ENCODE results near the gene KIAA1586. TPM values are rescaled to one million over a fixed set of nuclear protein-coding genes. Genes with fewer than 3 reads are reported as not detected.

KIAA1586 gene
- total and polyA plus RNA-seq, 9 donors = 6.4 to 34.4 (median 20.0) TPM

DNA sequence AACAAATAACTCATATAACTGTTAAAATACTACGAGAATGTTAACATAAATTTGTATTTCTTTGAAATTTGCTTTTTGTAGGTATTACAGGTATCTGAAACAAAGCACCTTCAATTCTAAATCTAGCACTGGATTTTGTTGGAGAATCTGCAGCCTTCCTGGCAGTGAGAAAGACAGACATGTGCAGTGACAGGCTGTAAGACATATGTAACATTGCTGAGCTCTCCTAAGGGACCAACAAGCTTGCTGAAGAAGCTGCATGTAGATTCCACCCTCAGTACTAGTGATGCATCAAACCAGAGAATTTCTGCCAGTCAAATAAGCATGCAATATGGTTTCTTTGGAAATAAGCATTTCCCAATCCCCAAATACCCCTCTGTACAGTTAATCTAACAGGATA lies 20.5 kb upstream of the KIAA1586 start:
- WGBS, 3 donors = 12 to 48% (median 28%) methylated on average over 1 of the region's 1 CpG
- Histone ChIP-seq H3K4me1 (ENCODE audit: insufficient read depth) (no peaks in the 10 kb centered on the region), H3K4me3 (no peak overlapping the region), H3K9me3 (no peaks in the 10 kb centered on the region), H3K36me3 (no peaks in the 10 kb centered on the region), H3K27ac (no peak overlapping the region), H3K27me3 (no peaks in the 10 kb centered on the region)
- no peak for TF ChIP-seq POLR2A (IDR thresholded peaks at IDR 0.05)
- no peak for DNase-seq
- intact Hi-C loops (cut with DNase I) = no loop called here

DNA sequence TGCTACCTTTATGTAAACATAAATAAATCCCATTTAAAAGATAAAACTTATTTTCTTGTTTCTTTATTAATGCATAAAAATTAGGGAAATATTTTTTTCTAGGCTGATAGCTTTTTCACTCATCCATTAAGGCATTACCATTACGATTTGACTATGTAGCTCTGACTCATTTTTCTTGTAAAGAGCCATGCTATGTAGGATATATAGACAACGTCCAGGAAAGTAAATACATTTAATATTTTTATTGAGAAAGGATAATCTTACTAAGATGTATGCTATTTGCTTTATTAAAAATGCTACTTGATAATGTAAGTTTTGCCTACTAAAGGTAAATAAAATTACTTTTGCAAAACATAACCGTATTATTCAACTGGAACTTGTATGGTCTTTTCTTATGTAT lies 19.2 kb upstream of the KIAA1586 start:
- DNase-seq = no peak
- whole genome bisulfite sequencing, 3 donors = 85 to 91% (median 89%) methylated on average over 3 of the region's 3 CpGs
- Histone ChIP-seq H3K36me3 (no peaks in the 10 kb centered on the region), H3K9me3 (no peaks in the 10 kb centered on the region), H3K27ac (no peak overlapping the region), H3K27me3 (no peaks in the 10 kb centered on the region), H3K4me3 (no peak overlapping the region), H3K4me1 (ENCODE audit: insufficient read depth) (no peaks in the 10 kb centered on the region)
- TF ChIP-seq EP300 (IDR thresholded peaks at IDR 0.05) (no peak), POLR2A (IDR thresholded peaks at IDR 0.05) (no peak)
- TF ChIP-seq, protein P1, sequence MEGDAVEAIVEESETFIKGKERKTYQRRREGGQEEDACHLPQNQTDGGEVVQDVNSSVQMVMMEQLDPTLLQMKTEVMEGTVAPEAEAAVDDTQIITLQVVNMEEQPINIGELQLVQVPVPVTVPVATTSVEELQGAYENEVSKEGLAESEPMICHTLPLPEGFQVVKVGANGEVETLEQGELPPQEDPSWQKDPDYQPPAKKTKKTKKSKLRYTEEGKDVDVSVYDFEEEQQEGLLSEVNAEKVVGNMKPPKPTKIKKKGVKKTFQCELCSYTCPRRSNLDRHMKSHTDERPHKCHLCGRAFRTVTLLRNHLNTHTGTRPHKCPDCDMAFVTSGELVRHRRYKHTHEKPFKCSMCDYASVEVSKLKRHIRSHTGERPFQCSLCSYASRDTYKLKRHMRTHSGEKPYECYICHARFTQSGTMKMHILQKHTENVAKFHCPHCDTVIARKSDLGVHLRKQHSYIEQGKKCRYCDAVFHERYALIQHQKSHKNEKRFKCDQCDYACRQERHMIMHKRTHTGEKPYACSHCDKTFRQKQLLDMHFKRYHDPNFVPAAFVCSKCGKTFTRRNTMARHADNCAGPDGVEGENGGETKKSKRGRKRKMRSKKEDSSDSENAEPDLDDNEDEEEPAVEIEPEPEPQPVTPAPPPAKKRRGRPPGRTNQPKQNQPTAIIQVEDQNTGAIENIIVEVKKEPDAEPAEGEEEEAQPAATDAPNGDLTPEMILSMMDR (IDR thresholded peaks at IDR 0.05) = no peak
- intact Hi-C loops (cut with DNase I) = no loop called here

DNA sequence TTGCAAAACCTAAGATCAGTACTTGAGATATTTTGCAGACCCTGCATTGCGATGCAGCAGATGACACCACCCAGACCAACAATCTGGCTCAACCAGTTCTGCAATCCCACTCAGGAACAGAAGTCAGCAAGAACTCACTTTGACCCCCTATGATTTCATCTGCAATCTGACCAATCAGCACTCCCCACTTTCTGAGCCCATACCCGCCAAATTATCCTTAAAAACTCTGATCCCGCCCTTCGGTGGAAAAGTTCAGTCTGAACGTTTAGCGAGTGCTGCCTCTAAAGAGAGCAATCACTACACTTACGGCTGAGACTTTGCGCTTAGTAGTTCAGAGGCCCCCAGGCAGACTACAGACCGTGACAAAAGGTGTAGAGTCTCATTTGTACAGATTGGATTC lies 17.3 kb upstream of the KIAA1586 start:
- Histone ChIP-seq H3K9me3 (no peaks in the 10 kb centered on the region), H3K27ac (no peak overlapping the region), H3K27me3 (no peaks in the 10 kb centered on the region), H3K4me1 (ENCODE audit: insufficient read depth) (no peaks in the 10 kb centered on the region), H3K36me3 (no peaks in the 10 kb centered on the region), H3K4me3 (no peak overlapping the region)
- DNase-seq = no peak
- no peak for TF ChIP-seq EP300 (IDR thresholded peaks at IDR 0.05)
- intact Hi-C loops (cut with DNase I) = no loop called here
- WGBS, 3 donors = 90 to 94% (median 92%) methylated on average over 9 of the region's 9 CpGs

DNA sequence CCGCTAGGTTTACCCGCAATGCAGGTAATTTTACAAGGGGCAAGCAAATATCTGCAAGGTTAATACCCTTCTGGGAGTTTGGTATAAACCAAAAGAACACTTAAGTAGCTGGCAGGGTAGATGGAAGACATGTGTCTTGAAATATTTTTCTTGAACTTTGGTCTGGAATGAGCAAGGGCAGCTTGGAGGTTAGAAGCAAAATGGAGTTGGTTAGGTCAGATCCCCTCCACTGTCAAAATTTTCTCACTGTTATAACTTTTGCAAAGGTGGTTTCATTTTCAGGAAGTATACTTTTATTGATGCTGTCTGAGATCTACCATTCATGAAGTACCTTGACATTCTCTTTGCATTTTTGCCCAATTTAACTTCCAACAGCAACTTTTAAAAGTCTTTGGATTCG lies 13.3 kb upstream of the KIAA1586 start:
- no peak overlapping the region for H3K27ac ChIP-seq
- WGBS, 3 donors = 93 to 97% (median 94%) methylated on average over 3 of the region's 3 CpGs

DNA sequence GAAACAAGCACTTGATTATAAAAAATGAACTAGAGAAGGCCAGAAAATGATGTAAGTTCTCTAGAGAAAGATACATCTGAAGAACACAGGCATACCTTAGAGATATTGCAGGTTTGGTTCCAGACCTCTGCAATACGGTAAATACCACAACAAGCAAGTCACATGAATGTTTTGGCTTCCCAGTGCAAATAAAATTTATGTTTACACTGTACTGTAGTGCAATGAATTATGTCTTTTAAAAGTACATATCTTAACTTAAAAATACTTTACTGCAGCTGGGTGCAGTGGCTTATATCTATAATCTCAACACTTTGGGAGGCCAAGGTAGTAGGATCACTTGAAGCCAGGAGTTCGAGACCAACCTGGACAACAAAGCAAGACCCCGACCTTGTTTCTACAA lies 10.9 kb upstream of the KIAA1586 start:
- no peaks in the 10 kb centered on the region for H3K36me3 ChIP-seq
- 12 to 31% (median 15%) methylated on average over 3 of the region's 3 CpGs for WGBS, 3 donors
- no peaks in the 10 kb centered on the region for H3K9me3 ChIP-seq
- H3K27me3 ChIP-seq = no peaks in the 10 kb centered on the region
- H3K4me1 ChIP-seq (ENCODE audit: insufficient read depth) = no peaks in the 10 kb centered on the region
- no peak overlapping the region for H3K4me3 ChIP-seq
- DNase-seq = no peak
- TF ChIP-seq, protein P1 (IDR thresholded peaks at IDR 0.05) = no peak
- no peak for TF ChIP-seq EP300 (IDR thresholded peaks at IDR 0.05)
- no peak for TF ChIP-seq POLR2A (IDR thresholded peaks at IDR 0.05)
- intact Hi-C loops (cut with DNase I) = loop anchor here in 1 of 4 donors (10.0 kb wide), 1 partner anchor 131 kb away; no protein-coding TSS in a partner anchor
- H3K27ac ChIP-seq = no peak overlapping the region

More for the DNA sequence above, 13.3 kb upstream of the KIAA1586 start:
- Histone ChIP-seq H3K4me1 (ENCODE audit: insufficient read depth) (no peaks in the 10 kb centered on the region), H3K36me3 (no peaks in the 10 kb centered on the region), H3K9me3 (no peaks in the 10 kb centered on the region), H3K27me3 (no peaks in the 10 kb centered on the region), H3K4me3 (no peak overlapping the region)
- intact Hi-C loops (cut with DNase I) = loop anchor here in 1 of 4 donors (10.0 kb wide), 1 partner anchor 128 kb away; no protein-coding TSS in a partner anchor
- TF ChIP-seq POLR2A (IDR thresholded peaks at IDR 0.05) (no peak), EP300 (IDR thresholded peaks at IDR 0.05) (no peak)
- TF ChIP-seq, protein P1 (IDR thresholded peaks at IDR 0.05) = no peak
- DNase-seq = no peak
